Measurements from ENCODE around the gene VWA2. TPM values are rescaled to one million over a fixed set of nuclear protein-coding genes. Genes with fewer than 3 reads are reported as not detected.

VWA2 gene
- polyA plus RNA-seq, 1 of the 3 experiments (the other 2 are of a cell fraction), result not detected

DNA sequence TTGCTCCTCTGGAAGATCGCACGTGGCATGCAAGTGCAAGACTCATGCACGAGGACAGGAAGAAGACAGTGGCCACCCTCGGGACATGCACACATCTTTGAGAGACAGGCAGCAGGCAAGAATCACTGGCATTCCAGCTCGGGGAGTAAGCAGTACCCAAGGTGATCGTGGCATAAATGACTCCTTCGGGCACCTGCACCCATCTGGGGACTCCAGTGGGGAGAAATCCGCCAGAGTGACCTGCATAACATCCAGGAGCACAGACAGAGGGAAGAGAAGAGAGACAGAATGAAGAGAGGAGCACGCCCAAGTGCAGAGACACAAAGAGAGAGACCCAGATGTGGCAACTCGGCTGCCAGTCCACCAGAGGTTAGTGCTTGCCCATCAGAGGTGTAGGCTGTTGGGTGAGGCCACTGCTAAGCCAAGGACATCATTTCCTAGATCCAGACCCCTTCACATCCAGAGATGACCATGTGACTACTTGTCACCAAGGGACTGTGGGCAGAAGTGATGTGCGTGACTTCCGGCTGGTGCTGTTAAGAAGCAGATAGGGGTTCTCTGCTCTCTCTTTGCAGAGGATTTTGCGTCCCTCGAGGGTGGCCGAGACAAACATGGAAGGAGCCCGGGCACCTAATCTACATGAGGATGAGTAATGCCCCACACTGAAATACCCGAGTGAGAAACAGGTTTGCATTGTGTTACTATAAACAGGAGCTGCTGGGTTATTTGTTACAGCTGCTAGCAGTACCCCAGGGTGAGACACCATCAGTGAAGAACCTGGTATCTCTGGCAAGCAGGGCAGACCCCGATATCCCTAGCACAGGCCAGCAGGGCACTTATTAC lies 80.6 kb downstream of the VWA2 start:
- 76% methylated on average over 17 of the region's 18 CpGs for WGBS (ENCODE audit: low lambda C conversion rate)

DNA sequence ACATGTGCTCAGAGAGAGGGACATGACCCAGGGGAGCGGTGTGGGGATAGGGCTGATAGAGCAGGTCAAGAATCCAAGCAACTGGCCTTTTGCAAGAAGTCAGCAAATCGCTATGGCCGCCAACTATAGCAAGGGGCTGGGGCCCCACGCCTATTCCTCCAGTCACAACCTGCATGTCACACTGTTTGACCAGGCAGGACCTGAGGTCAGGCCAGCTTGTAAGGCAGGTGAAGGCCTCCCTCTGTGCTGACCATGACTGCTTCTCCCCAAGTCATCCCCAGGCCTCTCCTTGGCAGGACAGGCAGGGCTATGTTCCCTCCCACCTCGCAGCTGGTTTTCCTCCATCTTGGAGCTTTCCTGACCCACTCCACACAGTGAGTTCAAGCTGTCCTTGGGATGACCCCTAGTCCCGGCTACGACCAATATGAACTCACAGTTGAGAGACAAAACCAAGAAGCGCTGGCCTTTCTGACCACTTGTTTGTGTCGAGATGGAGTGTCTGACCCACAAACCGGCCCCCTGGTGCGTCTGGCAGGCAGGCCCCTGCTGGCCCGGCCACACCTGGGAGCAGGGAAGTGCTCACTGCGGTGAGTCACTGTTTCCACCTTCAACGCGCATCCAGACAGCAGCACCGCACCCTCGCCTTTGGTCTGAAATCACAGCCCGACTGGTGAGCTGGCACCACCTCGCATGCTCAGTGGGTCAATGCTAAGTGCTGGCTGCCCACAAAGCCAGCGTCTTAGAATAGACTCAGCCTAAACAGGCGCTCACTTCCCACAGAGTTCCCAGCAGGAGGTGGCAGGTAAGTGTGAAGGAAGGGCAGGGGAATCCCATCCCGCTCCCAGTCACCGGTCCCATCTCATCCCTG lies 81.4 kb downstream of the VWA2 start:
- no peaks in the 10 kb centered on the region for H4K20me1 ChIP-seq (ENCODE audit: insufficient read depth)
- no peak overlapping the region for H3K4me3 ChIP-seq (ENCODE audit: low read depth in 2 of 2, low read length in 1 of 2)
- no peak overlapping the region for H3K27ac ChIP-seq (ENCODE audit: low read depth in 2 of 2, low read length in 1 of 2)
- H3F3A ChIP-seq (replicated peaks; ENCODE audit: insufficient read depth), result no peaks in the 10 kb centered on the region
- no peak overlapping the region for H3K4me2 ChIP-seq
- no peak overlapping the region for H3K9ac ChIP-seq
- H2AFZ ChIP-seq (ENCODE audit: low read depth), result no peak overlapping the region
- no peaks in the 10 kb centered on the region; the same call in 1 of the 2 replicates for H3K27me3 ChIP-seq (ENCODE audit: insufficient read depth)
- no peaks in the 10 kb centered on the region for H3K9me3 ChIP-seq
- peaks cover 0 to 12% of the 10 kb centered on the region in 2 experiments; a peak in 1 of 4 replicates for H3K4me1 ChIP-seq (ENCODE audit: control insufficient read depth in 1 of 2, insufficient read depth in 2 of 2, low read depth in 1 of 2, low read length in 1 of 2)
- ChIA-PET POLR2A (no interaction called here), CTCF (interaction anchor here (1.0 to 3.3 kb wide), 3 partner anchors 17 to 138 kb away, joined by 3 to 17 read pairs (median 3); no protein-coding TSS in a partner anchor)
- DNase-seq, result no peak
- no peaks in the 10 kb centered on the region for H3K79me2 ChIP-seq (ENCODE audit: insufficient read depth)
- H3K36me3 ChIP-seq (replicated peaks in 1 of 2; ENCODE audit: control insufficient read depth in 1 of 2, insufficient read depth in 2 of 2, low read length in 1 of 2), result no peaks in the 10 kb centered on the region
- H3K9me2 ChIP-seq, result no peaks in the 10 kb centered on the region
- 60% methylated on average over 20 of the region's 23 CpGs for WGBS (ENCODE audit: low lambda C conversion rate)
- TF ChIP-seq, protein P1, sequence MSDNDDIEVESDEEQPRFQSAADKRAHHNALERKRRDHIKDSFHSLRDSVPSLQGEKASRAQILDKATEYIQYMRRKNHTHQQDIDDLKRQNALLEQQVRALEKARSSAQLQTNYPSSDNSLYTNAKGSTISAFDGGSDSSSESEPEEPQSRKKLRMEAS (IDR thresholded peaks at IDR 0.05; ENCODE audit: low read depth), result no peak
- TF ChIP-seq USF2 (IDR thresholded peaks at IDR 0.05; ENCODE audit: borderline replicate concordance, low read depth, low read length) (no peak), FOSL2 (IDR thresholded peaks at IDR 0.05; ENCODE audit: borderline replicate concordance, low read depth) (no peak), TCF12 (IDR thresholded peaks at IDR 0.05) (no peak), GATA2 (CRISPR knock-in tag; IDR thresholded peaks at IDR 0.05) (no peak)
- TF ChIP-seq, protein P2, sequence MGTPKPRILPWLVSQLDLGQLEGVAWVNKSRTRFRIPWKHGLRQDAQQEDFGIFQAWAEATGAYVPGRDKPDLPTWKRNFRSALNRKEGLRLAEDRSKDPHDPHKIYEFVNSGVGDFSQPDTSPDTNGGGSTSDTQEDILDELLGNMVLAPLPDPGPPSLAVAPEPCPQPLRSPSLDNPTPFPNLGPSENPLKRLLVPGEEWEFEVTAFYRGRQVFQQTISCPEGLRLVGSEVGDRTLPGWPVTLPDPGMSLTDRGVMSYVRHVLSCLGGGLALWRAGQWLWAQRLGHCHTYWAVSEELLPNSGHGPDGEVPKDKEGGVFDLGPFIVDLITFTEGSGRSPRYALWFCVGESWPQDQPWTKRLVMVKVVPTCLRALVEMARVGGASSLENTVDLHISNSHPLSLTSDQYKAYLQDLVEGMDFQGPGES (IDR thresholded peaks at IDR 0.05; ENCODE audit: low read depth, low read length), result no peak
- TF ChIP-seq, protein P3, sequence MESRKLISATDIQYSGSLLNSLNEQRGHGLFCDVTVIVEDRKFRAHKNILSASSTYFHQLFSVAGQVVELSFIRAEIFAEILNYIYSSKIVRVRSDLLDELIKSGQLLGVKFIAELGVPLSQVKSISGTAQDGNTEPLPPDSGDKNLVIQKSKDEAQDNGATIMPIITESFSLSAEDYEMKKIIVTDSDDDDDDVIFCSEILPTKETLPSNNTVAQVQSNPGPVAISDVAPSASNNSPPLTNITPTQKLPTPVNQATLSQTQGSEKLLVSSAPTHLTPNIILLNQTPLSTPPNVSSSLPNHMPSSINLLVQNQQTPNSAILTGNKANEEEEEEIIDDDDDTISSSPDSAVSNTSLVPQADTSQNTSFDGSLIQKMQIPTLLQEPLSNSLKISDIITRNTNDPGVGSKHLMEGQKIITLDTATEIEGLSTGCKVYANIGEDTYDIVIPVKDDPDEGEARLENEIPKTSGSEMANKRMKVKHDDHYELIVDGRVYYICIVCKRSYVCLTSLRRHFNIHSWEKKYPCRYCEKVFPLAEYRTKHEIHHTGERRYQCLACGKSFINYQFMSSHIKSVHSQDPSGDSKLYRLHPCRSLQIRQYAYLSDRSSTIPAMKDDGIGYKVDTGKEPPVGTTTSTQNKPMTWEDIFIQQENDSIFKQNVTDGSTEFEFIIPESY (IDR thresholded peaks at IDR 0.05; ENCODE audit: borderline replicate concordance, low read depth), result no peak

More for the DNA sequence above, 80.6 kb downstream of the VWA2 start:
- CTCF ChIA-PET, result interaction anchor here (1.5 to 1.7 kb wide), 2 partner anchors 8 to 16 kb away, joined by 3 read pairs; no protein-coding TSS in a partner anchor
- H3K4me2 ChIP-seq, result no peak overlapping the region
- no peaks in the 10 kb centered on the region for H3K9me2 ChIP-seq
- no peak overlapping the region for H3K4me3 ChIP-seq (ENCODE audit: low read depth in 2 of 2, low read length in 1 of 2)
- H3K4me1 ChIP-seq (ENCODE audit: control insufficient read depth in 1 of 2, insufficient read depth in 2 of 2, low read depth in 1 of 2, low read length in 1 of 2), result peaks cover 0 to 12% of the 10 kb centered on the region in 2 experiments; a peak in 1 of 4 replicates
- POLR2A ChIA-PET, result no interaction called here
- H3F3A ChIP-seq (replicated peaks; ENCODE audit: insufficient read depth), result no peaks in the 10 kb centered on the region
- no peaks in the 10 kb centered on the region for H3K36me3 ChIP-seq (replicated peaks in 1 of 2; ENCODE audit: control insufficient read depth in 1 of 2, insufficient read depth in 2 of 2, low read length in 1 of 2)
- TF ChIP-seq EZH2phosphoT487 (IDR thresholded peaks at IDR 0.05; ENCODE audit: borderline replicate concordance, low read depth) (no peak), GABPA (IDR thresholded peaks at IDR 0.05; ENCODE audit: low read depth) (no peak), CHD2 (IDR thresholded peaks at IDR 0.05; ENCODE audit: low read length, partially characterized antibody) (no peak), JUND (IDR thresholded peaks at IDR 0.05) (no peak), MXI1 (IDR thresholded peaks at IDR 0.05; ENCODE audit: low read depth, low read length) (no peak), MEF2A (IDR thresholded peaks at IDR 0.05; ENCODE audit: borderline replicate concordance, low read depth) (no peak), RAD21 (IDR thresholded peaks at IDR 0.05; ENCODE audit: low read length) (no peak), USF2 (IDR thresholded peaks at IDR 0.05; ENCODE audit: borderline replicate concordance, low read depth, low read length) (no peak)
- TF ChIP-seq, protein P1 (IDR thresholded peaks at IDR 0.05; ENCODE audit: low read depth), result no peak
- TF ChIP-seq, protein P3 (IDR thresholded peaks at IDR 0.05; ENCODE audit: borderline replicate concordance, low read depth), result no peak
- H3K27ac ChIP-seq (ENCODE audit: low read depth in 2 of 2, low read length in 1 of 2), result no peak overlapping the region
- no peaks in the 10 kb centered on the region for H3K79me2 ChIP-seq (ENCODE audit: insufficient read depth)
- H3K9me3 ChIP-seq, result no peaks in the 10 kb centered on the region
- no peaks in the 10 kb centered on the region; the same call in 1 of the 2 replicates for H3K27me3 ChIP-seq (ENCODE audit: insufficient read depth)
- H2AFZ ChIP-seq (ENCODE audit: low read depth), result no peak overlapping the region
- H3K9ac ChIP-seq, result no peak overlapping the region
- no peak for DNase-seq
- H4K20me1 ChIP-seq (ENCODE audit: insufficient read depth), result no peaks in the 10 kb centered on the region

Measured in SK-N-SH (cell line).